HG02678 (cell line): ENCODE data around the gene PGLYRP4.
"Not testable (repeated sequence)": the region's sequence is repeated elsewhere in the genome, so short reads cannot be mapped to it uniquely, and the experiment has no call there.

ENCODE experiments used
- ATAC-seq: cut with Tn5 transposase; IDR thresholded peaks from one replicate; pipeline ENCODE4 v1.9.1; 2021; ENCODE audit warnings: mild to moderate bottlenecking, moderate library complexity; ENCODE audit not compliant: unreplicated experiment

Gene PGLYRP4

GRCh38 chr1:153341431-153341934, 7.2 kb downstream of the PGLYRP4 start:
- no peak for ATAC-seq

- no peak for ATAC-seq
Measured at GRCh38 chr1:153340356-153340755, 8.3 kb downstream of the PGLYRP4 start.

DNA sequence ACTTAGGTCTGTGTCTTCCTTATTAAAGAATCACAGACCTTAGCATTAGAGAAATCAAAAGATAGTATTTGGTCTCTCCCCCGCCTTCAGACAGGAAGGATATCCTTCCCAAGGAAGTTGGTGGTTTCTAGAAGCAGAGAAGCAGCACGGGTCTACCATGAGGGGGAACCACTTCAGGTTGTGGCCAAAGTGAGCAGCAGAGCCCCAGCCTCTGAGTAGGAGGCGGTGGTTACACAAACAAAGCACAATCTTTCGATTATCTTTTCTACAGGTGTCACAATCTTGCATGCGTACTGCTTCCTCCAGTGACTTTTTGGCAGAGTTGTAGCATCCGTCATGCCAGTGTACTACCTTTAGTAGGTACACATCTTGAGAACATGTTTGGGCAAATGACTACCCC, 8.8 kb downstream of the PGLYRP4 start:
- ATAC-seq: no peak

DNA sequence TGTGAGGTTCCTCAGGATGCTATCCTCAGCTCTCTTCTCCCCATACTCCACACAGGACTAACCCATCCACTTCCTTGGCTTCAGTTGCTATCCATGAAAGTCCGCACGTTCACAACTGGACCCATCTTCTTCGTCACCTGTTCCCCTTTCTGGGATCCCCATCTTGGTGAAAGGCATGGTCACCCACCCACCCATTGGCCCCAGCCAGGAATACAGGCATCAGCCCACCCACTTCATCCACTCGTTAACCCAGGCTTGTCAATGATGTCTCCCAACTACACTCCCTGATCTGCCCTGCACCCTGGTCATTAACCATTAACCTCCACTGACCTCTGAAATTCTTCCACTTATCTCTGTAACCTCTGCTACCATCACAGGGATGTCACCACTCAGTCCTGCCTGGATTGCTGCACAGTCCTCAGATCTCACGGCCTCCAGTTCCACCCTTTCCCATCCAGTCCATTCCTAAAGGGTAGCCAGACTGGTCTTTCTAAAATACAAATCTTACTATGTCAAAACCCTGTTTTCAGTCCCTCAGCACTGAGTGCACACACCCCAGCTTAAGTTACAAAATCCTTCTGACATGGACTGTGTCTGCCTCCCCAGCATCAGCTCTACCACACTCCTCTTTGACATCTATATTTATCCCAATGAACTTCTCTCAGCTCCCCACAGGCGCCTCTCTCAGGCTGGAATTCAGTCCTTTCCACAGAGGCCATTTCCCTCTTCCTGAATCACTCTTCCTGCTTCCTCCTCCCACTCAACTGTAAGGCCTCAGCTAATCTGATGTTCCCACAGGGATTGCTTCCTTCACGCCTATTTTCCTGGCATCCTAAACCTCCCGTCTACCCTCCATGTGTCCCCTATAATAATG, 10.4 kb downstream of the PGLYRP4 start:
- ATAC-seq: no peak

- ATAC-seq: no peak
Measured at GRCh38 chr1:153336650-153337049, 12.0 kb downstream of the PGLYRP4 start.

DNA sequence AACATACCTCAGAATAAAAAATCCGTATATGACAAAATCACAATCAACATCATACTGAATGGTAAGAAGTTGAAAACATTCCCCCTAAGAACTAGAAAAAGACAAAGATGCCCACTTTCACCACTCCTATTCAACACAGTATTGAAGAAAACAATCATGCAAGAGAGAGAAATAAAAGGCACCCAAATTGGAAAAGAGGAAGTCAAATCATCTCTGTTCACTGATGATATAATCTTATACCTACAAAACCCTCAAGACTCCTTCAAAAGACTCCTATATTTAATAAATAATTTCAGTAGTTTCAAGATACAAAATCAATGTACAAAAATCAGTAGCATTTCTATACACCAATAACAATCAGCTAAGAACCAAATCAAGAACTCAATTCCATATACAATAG, 14.7 kb downstream of the PGLYRP4 start:
- ATAC-seq: no peak

GRCh38 chr1:153324912-153325311, 23.7 kb downstream of the PGLYRP4 start:
- no peak for ATAC-seq

GRCh38 chr1:153322568-153322967, 26.1 kb downstream of the PGLYRP4 start:
- ATAC-seq: no peak

DNA sequence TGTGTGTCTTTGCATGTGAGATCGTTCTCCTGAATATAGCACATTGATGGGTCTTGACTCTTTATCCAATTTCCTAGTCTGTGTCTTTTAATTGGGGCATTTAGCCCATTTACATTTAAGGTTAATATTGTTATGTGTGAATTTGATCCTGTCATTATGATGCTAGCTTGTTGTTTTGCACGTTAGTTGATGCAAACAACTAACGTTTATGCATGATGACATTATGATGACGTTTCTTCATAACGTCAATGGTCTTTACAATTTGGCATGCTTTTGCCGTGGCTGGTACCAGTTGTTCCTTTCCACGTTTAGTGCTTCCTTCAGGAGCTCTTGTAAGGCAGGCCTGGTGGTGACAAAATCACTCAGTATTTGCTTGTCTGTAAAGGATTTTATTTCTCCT, 30.5 kb downstream of the PGLYRP4 start:
- ATAC-seq: not testable (repeated sequence)

- not testable (repeated sequence) for ATAC-seq
Measured at GRCh38 chr1:153316013-153316412, 32.6 kb downstream of the PGLYRP4 start.

DNA sequence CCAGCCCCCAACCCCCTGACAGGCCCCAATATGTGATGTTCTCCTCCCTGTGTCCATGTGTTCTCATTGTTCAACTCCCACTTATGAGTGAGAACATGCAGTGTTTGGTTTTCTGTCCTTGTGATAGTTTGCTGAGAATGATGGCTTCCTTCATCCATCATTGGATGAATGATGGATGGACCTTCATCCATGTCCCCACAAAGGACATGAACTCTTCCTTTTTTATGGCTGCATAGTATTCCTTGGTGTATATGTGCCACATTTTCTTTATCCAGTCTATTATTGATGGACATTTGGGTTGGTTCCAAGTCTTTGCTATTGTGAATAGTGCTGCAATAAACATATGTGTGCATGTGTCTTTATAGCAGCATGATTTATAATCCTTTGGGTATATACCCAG, 34.3 kb downstream of the PGLYRP4 start:
- not testable (repeated sequence) for ATAC-seq

DNA sequence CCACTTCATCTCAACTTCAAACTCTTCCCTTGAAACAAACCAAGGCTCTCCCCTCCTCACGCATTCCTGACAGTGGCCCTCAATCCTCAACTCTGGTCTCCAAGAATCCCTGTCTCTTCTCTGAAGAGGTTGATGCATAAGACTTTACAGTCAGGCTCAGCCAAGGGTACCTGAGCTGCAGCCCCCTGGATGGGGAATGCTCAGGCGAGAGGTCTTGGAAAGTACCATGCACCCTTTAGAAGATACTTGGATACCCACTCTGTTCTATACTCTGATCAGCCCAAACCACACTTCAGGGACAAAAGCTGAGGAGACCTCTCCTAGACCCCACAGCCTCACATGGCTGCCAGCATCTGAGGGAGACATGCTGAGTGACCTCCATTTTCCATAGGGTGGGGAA, 35.4 kb downstream of the PGLYRP4 start:
- ATAC-seq: no peak

GRCh38 chr1:153312570-153313186, 36.0 kb downstream of the PGLYRP4 start, which contains the start of gene PGLYRP3:
Gene PGLYRP3, minus strand, starts transcription at chr1:153312952. Its CDS starts 2,287 bp downstream, at chr1:153310665.
- ATAC-seq: no peak

GRCh38 chr1:153310526-153310925, 38.1 kb downstream of the PGLYRP4 start:
- no peak for ATAC-seq

DNA sequence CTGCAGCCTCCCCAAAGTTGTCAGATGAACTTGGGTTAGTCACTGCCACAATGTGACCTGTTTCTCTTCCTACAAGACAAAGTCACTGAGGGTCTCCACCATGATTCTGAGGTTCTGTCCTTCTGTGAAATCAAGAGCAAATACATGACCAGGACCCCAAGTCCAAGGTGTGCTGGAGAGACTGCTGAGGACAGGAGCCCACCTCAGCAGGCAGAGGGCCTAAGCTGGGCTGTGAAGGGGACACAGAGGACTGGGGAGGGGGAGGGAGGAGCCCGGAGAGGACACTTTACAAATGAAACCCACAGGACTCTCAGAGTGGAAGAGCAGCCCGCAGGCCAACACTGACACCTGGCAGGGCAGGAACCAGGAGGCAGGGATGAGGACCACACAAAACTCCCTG, 39.2 kb downstream of the PGLYRP4 start:
- no peak for ATAC-seq

- ATAC-seq: no peak
Measured at GRCh38 chr1:153308540-153308939, 40.1 kb downstream of the PGLYRP4 start.

GRCh38 chr1:153307221-153307600, 41.4 kb downstream of the PGLYRP4 start:
- ATAC-seq: no peak

- ATAC-seq: no peak
Measured at GRCh38 chr1:153306303-153307220, 42.1 kb downstream of the PGLYRP4 start.

DNA sequence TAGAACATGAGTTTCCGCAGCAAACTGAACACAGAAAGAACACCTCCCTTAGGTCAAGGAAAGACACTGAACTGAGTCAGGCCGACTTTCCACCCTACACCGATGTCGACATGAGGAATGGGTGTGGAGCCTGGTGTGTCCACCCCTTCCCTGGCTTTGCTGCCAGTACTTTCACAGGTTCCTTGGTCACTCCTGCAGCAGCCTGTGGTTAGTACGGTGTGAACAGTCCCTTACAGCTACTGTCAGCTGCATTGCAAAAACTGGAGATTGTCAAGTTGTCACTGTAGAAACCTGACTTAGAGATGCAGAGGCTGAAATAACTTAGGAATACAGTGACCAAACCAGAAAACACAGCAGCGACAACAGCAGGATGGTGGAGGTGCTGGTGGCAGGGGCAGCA, 43.0 kb downstream of the PGLYRP4 start:
- ATAC-seq: no peak

GRCh38 chr1:153302308-153302707, 46.3 kb downstream of the PGLYRP4 start:
- ATAC-seq: no peak

DNA sequence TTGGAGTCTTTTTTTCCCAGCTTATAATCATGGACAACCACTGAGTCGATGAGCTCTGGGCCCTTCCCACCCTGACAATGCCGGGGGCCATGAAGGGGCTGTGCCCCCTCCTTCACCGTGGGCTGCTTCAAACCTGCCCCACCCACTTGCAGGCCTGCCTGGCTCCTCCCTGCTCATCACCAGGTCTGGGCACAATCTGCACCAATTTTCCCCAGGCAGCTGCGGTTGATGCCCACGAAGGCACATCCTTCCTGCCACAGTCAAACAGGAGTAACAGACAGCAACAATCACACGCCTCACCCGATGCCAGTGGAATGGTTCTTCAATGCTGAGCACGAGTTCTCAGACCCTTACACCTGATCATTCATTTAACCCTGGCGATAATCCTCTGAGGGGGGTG, 54.8 kb downstream of the PGLYRP4 start:
- no peak for ATAC-seq
